Lower leg skin (tissue), 3 donors: ENCODE measurements around the gene RAB21.

Experiments used
- POLR2A ChIP-seq, 2 donors: fragments of 450-650 bp; IDR thresholded peaks; one replicate each; pipeline ENCODE4 v1.6.1; 2016 to 2017; ENCODE audit warnings: antibody characterized with exemption in 2 of 2, mild to moderate bottlenecking in 1 of 2, moderate library complexity in 1 of 2
- TF ChIP-seq, protein P1 (sequence below), 3 donors: fragments of 450-650 bp; IDR thresholded peaks; one replicate each; pipeline ENCODE4 v1.5.1; 2016; ENCODE audit warnings: antibody characterized with exemption in 3 of 3, mild to moderate bottlenecking in 3 of 3, moderate library complexity in 2 of 3

DNA sequence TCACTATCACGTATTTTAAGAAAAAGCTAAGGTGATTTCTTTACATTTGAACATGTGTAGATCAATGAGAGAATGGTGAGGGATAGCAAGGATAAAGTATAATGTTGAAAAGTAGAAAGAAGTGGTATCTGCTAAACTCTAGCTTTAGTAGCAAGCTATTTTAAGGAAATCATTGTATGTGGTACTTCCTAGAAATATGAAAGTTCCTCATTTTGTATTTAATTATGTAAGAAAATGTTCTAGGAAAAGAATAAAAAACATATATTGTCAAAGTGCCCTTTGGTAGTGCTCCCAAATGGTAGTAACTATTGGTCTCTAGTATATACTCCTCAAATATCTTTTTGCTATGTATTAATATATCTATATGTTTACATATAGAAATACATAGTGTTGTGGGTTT is 35.7 kb downstream of the RAB21 start:
- TF ChIP-seq, protein P1, sequence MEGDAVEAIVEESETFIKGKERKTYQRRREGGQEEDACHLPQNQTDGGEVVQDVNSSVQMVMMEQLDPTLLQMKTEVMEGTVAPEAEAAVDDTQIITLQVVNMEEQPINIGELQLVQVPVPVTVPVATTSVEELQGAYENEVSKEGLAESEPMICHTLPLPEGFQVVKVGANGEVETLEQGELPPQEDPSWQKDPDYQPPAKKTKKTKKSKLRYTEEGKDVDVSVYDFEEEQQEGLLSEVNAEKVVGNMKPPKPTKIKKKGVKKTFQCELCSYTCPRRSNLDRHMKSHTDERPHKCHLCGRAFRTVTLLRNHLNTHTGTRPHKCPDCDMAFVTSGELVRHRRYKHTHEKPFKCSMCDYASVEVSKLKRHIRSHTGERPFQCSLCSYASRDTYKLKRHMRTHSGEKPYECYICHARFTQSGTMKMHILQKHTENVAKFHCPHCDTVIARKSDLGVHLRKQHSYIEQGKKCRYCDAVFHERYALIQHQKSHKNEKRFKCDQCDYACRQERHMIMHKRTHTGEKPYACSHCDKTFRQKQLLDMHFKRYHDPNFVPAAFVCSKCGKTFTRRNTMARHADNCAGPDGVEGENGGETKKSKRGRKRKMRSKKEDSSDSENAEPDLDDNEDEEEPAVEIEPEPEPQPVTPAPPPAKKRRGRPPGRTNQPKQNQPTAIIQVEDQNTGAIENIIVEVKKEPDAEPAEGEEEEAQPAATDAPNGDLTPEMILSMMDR (IDR thresholded peaks at IDR 0.05): no peak
- TF ChIP-seq POLR2A (IDR thresholded peaks at IDR 0.05): no peak
